Measurements from ENCODE around the gene UMPS.
"Not testable (repeated sequence)": the region's sequence is repeated elsewhere in the genome, so short reads cannot be mapped to it uniquely, and the experiment has no call there.

Gene UMPS

GRCh38 chr3:124707656-124708062 lies 22.6 kb upstream of the UMPS start:
- FAIRE-seq, result no peak

DNA sequence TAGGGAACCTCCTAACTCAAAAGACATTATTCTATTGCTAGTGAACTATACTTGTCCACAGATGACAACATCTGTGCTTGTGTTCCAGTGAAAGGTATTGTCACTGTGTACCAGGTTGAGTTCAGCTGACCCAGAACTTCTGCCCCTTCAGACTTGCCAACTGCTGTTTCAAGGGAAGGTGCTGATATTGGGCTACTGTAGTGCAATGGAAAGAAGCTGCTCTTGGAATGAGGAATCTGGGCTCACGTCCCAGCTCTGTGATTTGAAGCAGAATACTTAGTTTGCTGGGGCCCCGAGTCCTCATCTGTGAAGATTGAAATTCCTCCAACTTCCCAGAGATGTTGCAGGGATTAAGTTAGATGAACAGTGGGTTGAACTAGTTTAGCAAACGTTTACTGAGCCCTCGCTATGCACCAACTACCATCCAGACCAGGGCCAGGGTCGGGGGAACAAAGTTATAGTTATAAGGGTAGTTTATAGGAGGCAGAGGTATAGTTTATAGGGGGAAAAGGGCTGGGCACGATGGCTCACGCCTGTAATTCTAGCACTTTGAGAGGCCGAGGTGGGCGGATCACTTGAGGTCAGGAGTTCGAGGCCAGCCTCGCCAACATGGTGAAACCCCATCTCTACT lies 15.9 kb upstream of the UMPS start:
- FAIRE-seq, result no peak

DNA sequence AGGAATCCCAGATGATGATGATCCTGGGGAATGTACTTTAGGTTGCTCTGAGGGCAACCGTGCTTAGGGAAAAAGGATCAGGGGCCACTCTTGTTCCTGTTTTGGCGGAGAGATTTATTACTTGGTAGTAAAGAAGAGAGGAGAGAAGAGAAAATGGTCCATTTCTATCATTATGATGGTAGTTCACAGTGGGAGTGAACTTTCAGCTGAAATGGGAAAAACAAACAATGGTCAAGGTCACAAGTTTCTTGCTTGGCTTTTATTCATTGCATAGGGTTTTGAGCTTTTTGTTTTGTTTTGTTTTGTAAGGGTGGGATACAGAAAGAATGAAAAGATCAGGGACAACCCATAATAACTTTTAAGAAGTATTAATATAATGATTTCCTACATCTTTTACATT lies 7.7 kb upstream of the UMPS start:
- no peak for FAIRE-seq

DNA sequence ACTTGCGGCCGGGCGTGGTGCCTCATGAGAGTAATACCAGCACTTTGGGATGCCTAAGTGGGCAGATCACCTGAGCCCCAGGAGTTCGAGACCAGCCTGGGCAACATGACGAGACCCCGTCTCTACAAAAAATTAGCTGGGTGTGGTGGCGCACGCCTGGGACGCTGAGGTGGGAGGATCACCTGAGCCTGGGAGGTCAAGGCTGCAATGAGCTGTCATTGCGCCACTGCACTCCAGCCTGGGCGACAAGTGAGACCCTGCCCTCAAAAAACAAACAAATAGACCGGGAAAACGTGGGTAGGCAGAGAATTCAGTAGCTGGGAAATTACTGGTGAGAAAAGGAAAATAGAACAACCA lies 667 bp downstream of the UMPS start:
- FAIRE-seq, result no peak

DNA sequence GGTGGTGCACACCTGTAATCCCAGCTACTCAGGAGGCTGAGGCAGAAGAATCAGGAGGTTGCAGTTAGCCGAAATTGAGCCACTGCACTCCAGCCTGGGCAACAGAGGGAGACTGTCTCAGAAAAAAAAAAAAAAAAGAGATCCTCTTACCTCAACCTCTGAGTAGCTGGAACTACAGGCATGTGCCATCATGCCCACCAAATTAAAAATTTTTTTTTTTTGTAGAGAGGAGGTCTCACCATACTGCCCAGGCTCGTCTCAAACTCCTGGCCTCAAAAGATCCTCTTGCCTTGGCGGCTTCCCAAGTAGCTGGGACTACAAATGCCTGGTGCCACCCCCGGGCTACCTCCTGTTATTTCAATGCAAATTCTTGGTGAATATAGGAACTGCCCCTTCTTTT lies 1.5 kb downstream of the UMPS start:
- FAIRE-seq, result no peak

DNA sequence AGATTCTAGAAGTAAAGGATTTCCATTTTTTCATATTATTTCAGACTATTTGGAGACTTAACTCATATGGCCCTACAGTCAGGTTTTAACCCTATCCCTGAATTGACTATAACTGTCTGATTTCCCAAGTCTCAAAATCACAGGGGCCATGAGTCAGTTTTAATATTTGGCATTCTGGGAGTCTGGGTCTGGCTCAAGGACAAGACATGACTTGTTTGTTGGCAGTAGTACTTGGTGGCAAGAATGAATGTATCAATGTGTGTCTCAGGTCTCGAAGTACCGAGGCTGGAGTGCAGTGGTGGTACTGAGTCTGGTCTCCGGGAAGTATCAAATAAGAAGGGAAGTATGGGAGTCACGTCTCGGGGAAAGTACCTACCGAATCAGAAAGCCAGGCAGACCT lies 10.8 kb downstream of the UMPS start:
- no peak for FAIRE-seq

GRCh38 chr3:124745756-124746155 lies 15.5 kb downstream of the UMPS start:
- FAIRE-seq, result no peak

GRCh38 chr3:124747111-124747981 lies 17.1 kb downstream of the UMPS start:
- FAIRE-seq, result no peak

DNA sequence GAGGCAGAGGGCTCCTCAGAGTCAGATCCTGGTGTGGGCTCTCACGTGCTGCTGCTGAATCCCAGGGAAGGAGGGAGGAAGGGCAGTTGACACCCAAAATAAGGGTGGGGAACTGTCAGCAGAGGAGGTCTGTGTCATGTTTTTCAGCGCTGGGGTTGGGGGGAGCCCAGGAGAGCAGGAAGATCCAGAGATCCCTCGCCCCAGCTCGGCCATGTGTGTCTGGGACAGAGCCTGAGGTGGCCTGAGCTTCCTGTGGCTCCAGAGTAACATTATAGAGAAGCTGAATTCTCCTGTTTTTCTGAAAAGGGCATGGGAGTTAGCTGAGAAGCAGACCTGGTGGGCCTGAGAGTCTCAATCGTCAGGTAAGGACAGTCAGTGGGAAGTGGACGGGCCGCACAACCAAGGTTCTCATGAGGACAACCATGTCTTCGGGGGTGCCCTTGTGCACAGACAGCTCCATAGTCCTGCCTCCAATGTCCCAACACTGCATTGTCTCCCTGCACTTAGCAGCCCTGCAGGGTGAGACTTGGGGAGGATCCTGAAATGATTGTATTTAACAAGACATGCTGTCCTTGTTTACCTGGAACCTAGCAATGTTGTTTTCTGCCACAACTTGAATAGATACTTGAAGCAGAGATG lies 18.4 kb downstream of the UMPS start:
- FAIRE-seq, result no peak

- FAIRE-seq, result not testable (repeated sequence)
Measured at GRCh38 chr3:124749877-124750276, 19.6 kb downstream of the UMPS start.

- no peak for FAIRE-seq
Measured at GRCh38 chr3:124751501-124751900, 21.2 kb downstream of the UMPS start.

DNA sequence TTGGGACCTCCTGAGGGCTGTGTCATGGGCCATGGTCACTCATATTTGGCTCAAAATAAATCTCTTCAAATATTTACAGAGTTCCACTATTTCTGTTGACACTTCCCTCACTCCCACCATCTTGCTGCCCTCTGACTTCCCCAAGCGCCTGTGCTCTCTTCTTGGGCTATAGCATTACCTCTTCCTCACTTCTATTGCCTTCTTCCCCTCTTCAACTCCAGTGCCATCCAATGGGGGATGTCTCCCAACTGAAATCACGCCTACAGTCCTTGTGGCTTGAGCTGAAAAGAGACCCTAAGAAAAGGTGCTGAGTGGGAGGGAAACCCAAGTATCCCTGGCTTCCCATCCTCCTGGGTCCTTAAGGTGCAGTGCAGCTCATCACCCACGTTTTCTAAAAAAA lies 21.8 kb downstream of the UMPS start:
- no peak for FAIRE-seq

GRCh38 chr3:124757926-124758325 lies 27.7 kb downstream of the UMPS start:
- FAIRE-seq, result not testable (repeated sequence)

- no peak for FAIRE-seq
Measured at GRCh38 chr3:124758851-124759635, 28.8 kb downstream of the UMPS start.

GRCh38 chr3:124759666-124760401 lies 29.6 kb downstream of the UMPS start:
- no peak for FAIRE-seq

- FAIRE-seq, result no peak
Measured at GRCh38 chr3:124760601-124761000, 30.3 kb downstream of the UMPS start.

GRCh38 chr3:124761250-124761796 lies 31.1 kb downstream of the UMPS start:
- no peak for FAIRE-seq

DNA sequence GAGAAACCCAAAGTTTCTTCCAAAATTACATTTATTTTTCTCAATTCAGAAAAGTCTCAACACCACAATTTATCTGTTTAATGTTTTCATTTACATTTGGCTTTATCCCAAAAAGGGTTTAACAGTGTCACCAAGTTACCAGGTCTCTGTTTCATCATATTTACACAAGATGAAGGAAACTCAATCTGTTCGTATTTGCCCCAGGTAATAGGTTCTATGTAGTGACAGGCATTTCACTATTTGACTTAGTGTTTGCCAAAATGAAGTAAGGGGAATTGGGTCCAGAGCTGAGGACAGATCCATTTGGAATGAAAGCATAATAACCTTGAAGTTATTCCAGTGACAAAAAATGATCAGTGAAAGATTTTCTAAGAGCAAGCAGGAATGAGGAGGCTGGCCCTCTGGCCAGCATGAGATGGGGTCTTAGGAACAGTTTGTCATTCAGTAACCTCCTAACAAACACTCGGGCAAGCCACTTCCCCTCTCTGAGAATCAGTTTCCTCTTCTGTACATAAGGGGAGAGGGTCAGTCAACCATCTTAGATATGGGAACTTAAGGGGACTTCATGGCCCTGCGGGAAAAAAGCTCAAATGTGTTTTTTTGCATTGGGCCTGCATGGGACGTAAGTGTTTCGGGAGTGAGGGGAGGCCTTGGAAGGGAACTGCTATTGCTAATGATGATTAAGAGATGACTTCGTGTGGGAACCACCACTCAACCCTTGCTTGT lies 31.8 kb downstream of the UMPS start:
- no peak for FAIRE-seq

GRCh38 chr3:124762661-124763011 lies 32.4 kb downstream of the UMPS start:
- no peak for FAIRE-seq

DNA sequence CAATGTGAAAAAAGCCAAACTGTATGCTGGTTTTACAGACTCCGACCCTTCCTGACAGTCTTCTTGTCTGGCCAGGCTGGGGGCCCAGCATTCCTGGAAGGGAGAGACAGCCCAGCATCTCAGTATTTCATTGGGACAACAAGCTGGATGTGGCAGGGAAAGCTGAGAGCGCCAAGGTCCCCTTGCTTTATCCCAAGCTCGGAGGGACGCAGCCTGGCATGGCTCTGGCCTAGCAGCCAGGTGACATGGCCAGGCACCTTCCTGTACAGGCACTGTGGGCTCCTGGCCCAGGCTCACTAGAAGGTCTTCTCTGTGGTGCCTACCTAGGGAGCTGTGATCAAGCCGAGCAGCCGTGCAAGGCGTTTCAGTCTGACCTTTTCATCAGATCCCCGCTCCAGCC lies 33.0 kb downstream of the UMPS start:
- no peak for FAIRE-seq

DNA sequence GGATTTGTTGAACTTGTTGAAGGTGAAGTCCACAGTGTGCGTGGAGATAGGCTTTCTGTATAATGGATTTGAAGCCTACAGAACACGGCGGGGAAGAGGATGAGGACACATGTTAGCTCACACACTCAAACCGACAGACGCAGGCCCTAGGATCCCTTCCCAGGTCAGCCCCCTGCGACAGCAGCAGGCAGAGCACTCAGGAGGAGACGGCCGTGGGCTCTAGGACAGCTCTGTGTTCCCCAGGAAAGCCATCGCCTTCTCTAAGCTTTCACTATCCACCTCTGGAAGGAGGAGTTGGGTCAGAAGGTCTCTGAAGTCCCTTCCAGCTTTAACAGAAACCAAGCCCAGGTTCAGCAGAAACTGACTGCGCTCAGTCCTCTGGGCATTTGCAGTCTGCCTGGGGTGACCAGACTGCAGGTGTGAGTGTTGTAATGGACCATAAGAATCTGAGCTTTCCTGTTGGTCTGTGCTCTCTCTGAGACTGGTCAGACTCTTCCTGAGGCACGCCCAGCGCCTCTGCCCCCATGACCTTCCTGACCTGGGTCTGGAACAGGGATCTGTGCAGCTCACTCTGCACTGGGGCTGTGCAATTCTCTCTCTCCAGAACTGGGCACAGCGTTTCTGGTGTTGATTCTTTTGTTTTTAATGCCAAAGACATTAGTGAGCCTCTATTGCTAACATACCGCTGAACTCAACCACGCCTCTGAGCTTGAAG lies 33.5 kb downstream of the UMPS start:
- no peak for FAIRE-seq
